Activated CD4-positive, alpha-beta T cell treated with anti-CD3 and anti-CD28 coated beads, Interleukin-10, Interleukin-2, amounts not matched to agents 100 ng/mL and 50 ng/mL, durations not matched to agents 16 hours and 8 hours (primary cell): ENCODE measurements around the gene SLC25A31.

Experiments
- DNase-seq: peaks from one replicate; pipeline ENCODE4 v3.0.0-alpha.2; 2020

Gene SLC25A31

GRCh38 chr4:127778102-127778501, 47.9 kb downstream of the SLC25A31 start:
- DNase-seq = no peak

- DNase-seq = no peak
Observed at GRCh38 chr4:127780598-127780997, 50.4 kb downstream of the SLC25A31 start.

GRCh38 chr4:127781300-127782024, 51.3 kb downstream of the SLC25A31 start:
- no peak for DNase-seq

- peak; percentile 82 for DNase-seq
Observed at GRCh38 chr4:127782025-127782274, 51.8 kb downstream of the SLC25A31 start.

- DNase-seq = peak; percentile 48
Observed at GRCh38 chr4:127782275-127783025, 52.2 kb downstream of the SLC25A31 start, which contains the start of gene HSPA4L. HSPA4L (plus strand) TSS chr4:127782322; CDS start chr4:127782551, 229 bp downstream.

- no peak for DNase-seq
Observed at GRCh38 chr4:127783026-127783769, 53.0 kb downstream of the SLC25A31 start.

GRCh38 chr4:127783955-127784770, 54.0 kb downstream of the SLC25A31 start:
- DNase-seq = no peak

GRCh38 chr4:127788517-127788916, 58.3 kb downstream of the SLC25A31 start:
- DNase-seq = peak; percentile 2

- no peak for DNase-seq
Observed at GRCh38 chr4:127791391-127791790, 61.2 kb downstream of the SLC25A31 start.

GRCh38 chr4:127793528-127793927, 63.3 kb downstream of the SLC25A31 start:
- DNase-seq = no peak

GRCh38 chr4:127799711-127800110, 69.5 kb downstream of the SLC25A31 start:
- DNase-seq = no peak

GRCh38 chr4:127809173-127809800, 79.1 kb downstream of the SLC25A31 start:
- no peak for DNase-seq

- DNase-seq = no peak
Observed at GRCh38 chr4:127810551-127810950, 80.4 kb downstream of the SLC25A31 start.

GRCh38 chr4:127822430-127822829, 92.2 kb downstream of the SLC25A31 start:
- DNase-seq = no peak
